Measurements from ENCODE around the gene AJUBA.
"Not testable (repeated sequence)": the region's sequence is repeated elsewhere in the genome, so short reads cannot be mapped to it uniquely, and the experiment has no call there.

The AJUBA gene

DNA sequence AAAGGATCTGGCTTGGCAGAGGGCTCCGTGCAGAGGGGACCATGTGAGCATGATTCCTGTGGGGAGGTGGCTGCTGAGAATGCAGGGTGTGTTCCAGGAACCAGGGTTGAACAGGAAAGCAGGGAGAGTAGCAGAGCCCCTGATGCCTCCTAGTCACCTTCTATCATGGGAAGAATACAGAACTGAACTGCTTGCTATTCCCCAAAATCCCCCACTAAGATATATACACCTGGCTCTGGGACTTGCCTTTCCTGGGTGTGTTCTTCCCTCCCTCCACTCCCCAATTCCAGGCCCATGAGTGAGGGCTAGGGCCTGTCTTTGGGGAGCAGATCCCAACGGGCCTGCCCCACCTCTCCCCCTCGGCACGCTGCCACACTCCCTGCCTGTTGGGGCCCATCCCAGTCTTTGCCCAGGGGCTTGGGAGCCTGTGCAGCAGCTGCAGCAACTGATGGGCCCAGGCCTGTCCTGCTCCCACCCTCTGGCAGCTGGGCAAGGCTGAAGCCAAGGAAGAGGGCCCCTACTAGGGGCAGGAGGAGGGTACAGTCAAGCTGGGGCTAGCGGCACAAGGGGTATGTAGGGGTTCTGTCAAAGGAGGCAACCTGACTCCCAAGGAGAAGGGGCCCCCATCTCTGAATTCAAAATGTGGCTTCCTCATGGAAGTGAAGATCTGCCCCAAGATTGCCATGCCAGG, 3.2 kb downstream of the AJUBA start:
- DNase-seq: no peak

- no peak for DNase-seq
Observed at GRCh38 chr14:22978487-22978837, 3.9 kb downstream of the AJUBA start.

- DNase-seq: no peak
Observed at GRCh38 chr14:22977684-22978486, 4.5 kb downstream of the AJUBA start.

- no peak for DNase-seq
Observed at GRCh38 chr14:22977434-22977683, 5.0 kb downstream of the AJUBA start.

GRCh38 chr14:22976620-22977433, 5.5 kb downstream of the AJUBA start:
- no peak for DNase-seq

DNA sequence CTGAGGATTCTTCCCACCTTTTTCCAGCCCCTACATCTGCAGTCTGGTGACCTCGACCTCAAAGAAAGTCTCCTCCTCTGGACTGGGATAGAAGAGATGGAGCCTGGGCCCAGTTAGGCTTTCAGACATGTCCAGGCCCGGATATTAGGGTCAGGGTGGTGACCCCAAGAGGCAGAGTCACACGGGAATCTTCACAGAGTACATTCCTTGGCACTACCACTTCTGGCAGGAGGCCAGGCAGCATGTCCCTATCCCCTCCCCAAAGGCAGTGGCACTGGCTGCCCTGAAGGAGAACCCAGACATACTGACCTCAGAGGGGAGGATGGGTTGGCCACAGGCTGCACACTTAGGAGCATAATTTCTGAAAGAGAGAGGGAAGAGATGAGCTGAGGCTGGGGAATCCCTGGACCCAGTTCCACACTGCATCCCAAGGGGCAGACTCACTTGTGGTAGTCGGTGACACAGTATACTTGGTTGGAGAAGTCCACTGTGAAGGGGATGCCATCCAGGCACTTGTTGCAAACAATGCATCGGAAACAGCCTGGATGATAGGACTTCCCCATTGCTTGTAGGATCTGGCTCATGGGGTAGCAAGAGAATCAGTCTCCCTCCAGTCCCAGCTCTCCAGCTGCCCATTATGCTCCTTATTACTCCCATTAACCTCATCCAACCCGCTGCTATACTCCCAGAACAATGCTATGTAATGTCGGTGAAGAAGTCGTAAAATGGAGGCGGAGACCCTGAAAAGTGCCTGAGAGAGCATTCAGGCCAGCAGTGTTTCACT, 7.6 kb downstream of the AJUBA start:
- no peak for DNase-seq

GRCh38 chr14:22973217-22974032, 8.9 kb downstream of the AJUBA start:
- DNase-seq: peak; percentile 47

DNA sequence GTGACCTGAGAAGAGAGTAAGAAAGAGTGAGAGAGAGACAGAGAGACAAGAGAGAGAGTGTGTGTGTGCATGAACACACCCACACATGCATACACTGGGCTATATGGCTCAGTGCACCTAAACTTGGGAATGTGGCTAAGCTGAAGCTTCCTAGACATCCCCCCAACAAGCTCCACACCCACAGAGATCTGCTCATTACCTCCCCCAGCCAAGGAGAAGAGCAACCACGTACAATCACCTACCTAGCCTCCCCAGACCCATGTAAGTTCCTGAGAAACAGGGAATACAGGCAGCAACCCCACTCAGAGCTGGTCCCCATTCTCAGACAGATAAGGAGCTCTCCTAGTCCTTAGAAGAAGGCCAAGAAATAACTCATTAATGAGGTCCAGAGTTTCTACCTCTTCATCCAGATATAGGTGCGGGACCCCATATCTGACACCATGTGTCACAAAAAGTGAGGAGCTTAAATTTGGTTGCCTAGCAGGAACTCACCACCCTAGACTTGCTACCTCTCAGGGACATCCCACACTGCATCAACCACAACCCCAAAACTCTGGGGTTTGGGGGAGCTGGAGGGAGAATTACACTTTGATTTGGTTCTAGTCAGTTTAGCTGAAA, 9.9 kb downstream of the AJUBA start:
- no peak for DNase-seq

- DNase-seq: no peak
Observed at GRCh38 chr14:22971152-22971551, 11.2 kb downstream of the AJUBA start.

DNA sequence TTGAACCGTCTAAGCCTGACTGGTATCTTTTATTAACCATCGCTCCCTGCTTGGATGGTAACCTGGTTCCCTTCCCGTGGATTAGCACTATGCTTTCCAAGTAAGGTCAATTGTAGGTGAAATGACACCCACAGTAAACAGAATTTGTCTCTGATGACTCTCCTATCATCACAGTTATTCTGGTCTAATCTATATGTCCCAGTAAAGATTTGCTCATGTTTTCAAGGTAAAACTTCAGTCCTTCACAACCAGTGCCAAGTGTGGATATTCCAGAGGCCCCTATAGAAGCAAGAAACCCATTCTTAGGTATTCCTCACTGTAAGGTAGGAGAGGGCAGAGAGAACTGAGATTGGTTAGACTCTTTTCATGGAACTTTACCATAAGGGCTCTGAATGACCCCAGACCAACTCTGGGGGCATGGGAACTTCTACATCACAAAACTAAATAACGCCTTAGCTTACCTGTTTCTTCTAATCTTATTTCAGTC, 15.5 kb downstream of the AJUBA start:
- DNase-seq: no peak

DNA sequence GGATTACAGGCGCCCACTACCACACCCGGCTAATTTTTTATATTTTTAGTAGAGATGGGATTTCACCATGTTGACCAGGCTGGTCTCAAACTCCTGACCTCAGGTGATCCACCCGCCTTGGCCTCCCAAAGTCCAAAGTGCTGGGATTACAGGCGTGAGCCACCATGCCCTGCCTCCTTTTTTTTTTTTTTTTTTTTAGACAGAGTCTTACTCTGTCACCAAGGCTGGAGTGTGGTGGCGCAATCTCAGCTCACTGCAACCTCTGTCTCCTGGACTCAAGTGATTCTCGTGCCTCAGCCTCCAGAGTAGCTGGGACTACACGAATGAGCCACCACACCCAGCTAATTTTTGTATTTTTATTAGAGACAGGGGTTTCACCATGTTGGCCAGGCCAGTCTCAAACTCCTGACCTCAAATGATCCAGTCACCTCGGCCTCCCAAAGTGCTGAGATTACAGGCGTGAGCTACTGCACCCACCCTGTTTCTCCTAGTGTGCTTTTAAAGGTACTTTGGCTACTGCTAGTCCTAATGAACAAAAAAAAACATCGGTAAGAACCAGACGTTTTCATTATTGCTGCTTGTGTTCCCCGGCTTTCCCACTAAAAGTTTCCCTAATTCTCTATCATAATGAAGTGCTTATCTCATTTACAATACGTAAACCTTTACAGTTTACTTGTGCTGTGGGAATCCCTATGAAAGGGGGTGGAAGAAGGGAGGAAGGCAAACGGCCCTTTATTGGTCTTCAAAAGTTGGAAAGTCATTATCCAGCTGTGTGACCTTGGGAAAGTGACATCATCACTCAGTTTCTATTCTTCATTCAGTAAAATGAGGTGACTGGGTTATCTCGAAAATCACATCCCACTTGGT, 16.2 kb downstream of the AJUBA start:
- DNase-seq: not testable (repeated sequence)

- DNase-seq: no peak
Observed at GRCh38 chr14:22962061-22962676, 20.2 kb downstream of the AJUBA start.

- DNase-seq: no peak
Observed at GRCh38 chr14:22955702-22956569, 26.4 kb downstream of the AJUBA start.

DNA sequence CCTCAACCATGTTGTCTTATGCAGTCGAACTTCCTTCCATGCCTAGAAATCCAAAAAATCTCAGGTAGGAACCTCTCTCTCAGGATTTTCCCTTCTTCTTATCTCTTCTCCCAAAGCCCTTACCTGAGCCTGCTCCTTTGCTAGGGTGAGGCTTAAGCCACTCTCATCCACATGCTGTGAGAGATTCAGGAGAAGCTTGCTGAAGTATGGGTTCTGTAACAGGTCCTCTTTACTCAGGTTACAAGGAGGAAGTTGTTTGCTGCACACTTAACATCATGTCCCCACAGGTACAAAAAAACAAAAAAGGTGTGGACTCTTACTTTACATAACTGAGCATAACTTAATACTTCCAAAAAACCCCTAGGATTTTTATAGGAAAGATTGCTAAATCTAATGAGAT, 29.9 kb downstream of the AJUBA start:
- no peak for DNase-seq

DNA sequence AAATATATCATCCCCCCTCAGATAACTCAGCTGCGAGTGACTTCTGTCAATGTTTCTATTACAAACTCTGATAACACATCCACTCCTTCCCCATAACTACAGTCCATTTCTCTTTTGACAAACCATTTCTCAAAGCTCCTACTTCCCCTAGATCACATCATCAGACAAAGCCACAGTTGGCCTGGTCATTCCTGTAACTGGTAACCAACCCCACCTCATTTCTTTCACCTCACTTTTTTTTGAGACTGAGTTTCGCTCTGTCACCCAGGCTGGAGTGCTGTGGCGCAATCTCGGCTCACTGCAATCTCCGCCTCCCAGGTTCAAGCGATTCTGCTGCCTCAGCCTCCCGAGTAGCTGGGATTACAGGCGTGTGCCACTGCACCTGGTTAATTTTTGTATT, 30.6 kb downstream of the AJUBA start:
- DNase-seq: not testable (repeated sequence)

DNA sequence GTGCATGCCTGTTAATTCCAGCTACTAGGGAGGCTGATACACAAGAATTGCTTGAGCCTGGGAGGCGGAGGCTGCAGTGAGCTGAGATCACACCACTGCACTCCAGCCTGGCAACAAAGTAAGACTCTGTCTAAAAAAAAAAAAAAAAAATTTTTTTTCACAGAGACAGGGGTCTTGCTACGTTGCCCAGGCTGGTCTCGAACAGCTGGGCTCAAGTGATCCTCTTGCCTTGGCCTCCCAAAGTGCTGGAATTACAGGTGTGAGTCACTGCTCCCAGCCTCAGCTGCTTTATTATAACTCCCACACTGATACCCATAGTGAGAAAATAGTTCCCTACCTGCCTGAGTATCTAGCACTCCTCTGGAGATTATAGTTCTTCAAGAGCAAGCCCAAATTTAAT, 36.7 kb downstream of the AJUBA start:
- no peak for DNase-seq

DNA sequence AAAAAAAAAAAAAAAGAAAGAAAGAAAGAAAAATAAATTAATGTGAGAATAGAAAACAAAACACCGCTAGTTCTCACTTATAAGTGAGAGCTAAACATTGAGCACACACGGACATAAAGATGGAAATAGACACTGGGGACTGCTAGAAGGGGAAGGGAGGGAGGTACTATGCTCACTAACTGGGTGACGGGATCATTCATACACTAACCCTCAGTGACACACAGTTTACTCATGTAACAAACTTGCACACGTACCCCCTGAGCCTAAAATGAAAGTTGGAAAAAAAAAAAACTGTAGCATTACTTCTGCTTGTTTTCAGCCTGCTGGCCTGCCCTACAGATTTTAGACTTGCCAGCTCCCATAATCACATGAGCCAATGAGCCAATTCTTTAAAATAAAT, 42.7 kb downstream of the AJUBA start:
- DNase-seq: no peak

DNA sequence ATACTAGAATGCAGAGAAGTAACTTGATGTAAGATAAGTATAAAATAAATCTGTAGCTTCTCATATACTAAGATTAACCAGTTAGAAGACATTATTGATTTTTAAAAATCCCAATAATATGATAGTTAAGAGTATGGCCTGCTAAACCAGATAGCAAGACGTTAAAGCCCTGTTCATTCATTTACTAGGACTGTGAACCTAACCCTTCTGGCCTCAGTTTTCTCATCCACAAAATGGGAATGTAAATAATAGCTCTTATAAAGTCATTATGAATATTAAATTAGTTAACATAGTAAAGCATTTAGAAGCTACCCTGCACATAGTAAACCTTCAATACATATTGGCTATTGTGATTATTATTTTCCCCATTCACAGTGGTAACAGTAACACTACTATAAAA, 47.2 kb downstream of the AJUBA start:
- DNase-seq: no peak

DNA sequence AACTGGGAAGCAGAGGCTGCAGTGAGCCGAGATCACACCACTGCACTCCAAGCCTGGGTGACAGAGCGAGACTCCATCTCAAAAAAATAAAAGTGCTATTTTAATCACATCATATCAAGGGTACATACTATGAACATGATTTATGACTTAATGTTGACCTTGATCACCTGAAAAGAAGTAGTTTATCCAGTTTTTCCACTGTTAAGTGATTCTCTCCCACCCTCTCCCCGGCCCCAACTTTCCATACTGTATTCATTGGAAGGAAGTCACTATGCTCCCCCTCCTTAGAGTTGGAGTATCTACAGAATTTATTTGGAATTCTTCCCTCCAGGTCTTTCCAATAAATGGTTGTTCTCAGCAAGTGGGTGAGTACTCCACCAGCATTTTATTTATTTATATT, 50.2 kb downstream of the AJUBA start:
- DNase-seq: no peak
